NB4 (cell line): Measurements from ENCODE around the gene RASA2.

Experiments used
- DNase-seq: peaks from one replicate; pipeline ENCODE4 v3.0.0; 2010; ENCODE audit warnings: low read depth
- H3K4me3 ChIP-seq: one replicate; pipeline ENCODE4 v1.5.1; 2011; ENCODE audit warnings: mild to moderate bottlenecking, low read depth, low read length, moderate library complexity
- CTCF ChIP-seq: IDR thresholded peaks from one replicate; pipeline ENCODE4 v1.5.1; 2012; ENCODE audit warnings: low read depth, low read length
- MYC ChIP-seq: IDR thresholded peaks from 2 replicates; pipeline ENCODE4 v1.6.1; 2011; ENCODE audit warnings: low read depth, low read length
- POLR2A ChIP-seq: IDR thresholded peaks from 2 replicates; pipeline ENCODE4 v1.6.1; 2011; ENCODE audit warnings: mild to moderate bottlenecking; ENCODE audit not compliant: insufficient read length; ENCODE audit errors: extremely low read depth
- TF ChIP-seq, protein P1 (sequence below): IDR thresholded peaks from 2 replicates; pipeline ENCODE4 v1.6.1; 2011; ENCODE audit warnings: low read depth, low read length

Gene RASA2, protein sequence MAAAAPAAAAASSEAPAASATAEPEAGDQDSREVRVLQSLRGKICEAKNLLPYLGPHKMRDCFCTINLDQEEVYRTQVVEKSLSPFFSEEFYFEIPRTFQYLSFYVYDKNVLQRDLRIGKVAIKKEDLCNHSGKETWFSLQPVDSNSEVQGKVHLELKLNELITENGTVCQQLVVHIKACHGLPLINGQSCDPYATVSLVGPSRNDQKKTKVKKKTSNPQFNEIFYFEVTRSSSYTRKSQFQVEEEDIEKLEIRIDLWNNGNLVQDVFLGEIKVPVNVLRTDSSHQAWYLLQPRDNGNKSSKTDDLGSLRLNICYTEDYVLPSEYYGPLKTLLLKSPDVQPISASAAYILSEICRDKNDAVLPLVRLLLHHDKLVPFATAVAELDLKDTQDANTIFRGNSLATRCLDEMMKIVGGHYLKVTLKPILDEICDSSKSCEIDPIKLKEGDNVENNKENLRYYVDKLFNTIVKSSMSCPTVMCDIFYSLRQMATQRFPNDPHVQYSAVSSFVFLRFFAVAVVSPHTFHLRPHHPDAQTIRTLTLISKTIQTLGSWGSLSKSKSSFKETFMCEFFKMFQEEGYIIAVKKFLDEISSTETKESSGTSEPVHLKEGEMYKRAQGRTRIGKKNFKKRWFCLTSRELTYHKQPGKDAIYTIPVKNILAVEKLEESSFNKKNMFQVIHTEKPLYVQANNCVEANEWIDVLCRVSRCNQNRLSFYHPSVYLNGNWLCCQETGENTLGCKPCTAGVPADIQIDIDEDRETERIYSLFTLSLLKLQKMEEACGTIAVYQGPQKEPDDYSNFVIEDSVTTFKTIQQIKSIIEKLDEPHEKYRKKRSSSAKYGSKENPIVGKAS

GRCh38 chr3:141486746-141487520, at the start of gene RASA2:
Gene RASA2, plus strand, starts transcription at chr3:141487027. Its CDS starts 57 bp downstream, at chr3:141487084.
- peak; percentile 82 for DNase-seq
- peak within 1 kb of the TSS; percentile 83 for H3K4me3 ChIP-seq
- TF ChIP-seq POLR2A, result peak; percentile 87
- TF ChIP-seq, protein P1, sequence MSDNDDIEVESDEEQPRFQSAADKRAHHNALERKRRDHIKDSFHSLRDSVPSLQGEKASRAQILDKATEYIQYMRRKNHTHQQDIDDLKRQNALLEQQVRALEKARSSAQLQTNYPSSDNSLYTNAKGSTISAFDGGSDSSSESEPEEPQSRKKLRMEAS, result no peak

DNA sequence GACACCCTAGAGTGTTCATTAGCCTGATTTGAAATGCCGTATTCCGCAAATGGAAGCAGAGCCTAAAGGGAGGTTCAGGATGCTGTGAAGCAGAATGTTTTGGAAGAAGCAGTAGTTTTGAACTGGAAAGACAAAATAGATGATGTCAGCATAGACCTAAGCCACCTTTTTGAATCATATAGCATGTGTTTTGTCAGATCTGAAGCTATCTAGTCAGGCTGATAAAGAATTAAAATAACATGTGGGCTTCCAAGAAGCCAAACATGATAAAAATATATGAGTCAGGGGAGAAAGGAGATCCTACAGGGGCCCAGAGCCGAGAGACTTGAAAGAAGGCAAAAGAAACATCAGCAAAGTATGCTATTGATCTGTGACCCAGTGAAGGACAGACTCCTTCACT, 47.2 kb upstream of the RASA2 start:
- no peak for DNase-seq
- no peak overlapping the region for H3K4me3 ChIP-seq
- TF ChIP-seq, protein P1, result no peak
- TF ChIP-seq POLR2A, result no peak
- TF ChIP-seq CTCF, result no peak
- no peak for TF ChIP-seq MYC

DNA sequence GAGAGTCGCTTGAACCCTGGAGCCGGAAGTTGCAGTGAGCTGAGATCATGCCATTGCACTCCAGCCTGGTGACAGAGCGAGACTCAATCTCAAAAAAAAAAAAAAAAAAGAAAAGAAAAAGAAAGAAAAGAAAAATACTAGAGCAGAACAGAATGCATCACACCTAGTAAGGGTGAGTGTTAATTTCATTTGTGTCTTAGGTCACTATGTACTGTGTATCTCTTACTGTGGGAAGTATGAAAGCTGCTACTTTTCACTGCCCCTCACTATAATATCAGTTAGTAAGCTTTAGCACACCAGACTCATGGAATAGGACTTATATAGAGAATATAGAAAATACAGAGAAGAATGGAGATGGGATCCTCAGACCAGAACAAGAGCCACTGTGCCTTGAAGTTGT, 45.9 kb upstream of the RASA2 start:
- no peak for TF ChIP-seq CTCF
- TF ChIP-seq, protein P1, result no peak
- no peak for TF ChIP-seq POLR2A
- no peak for TF ChIP-seq MYC
- no peak overlapping the region for H3K4me3 ChIP-seq
- no peak for DNase-seq

- DNase-seq, result peak; percentile 79
- no peak overlapping the region for H3K4me3 ChIP-seq
- no peak for TF ChIP-seq MYC
- TF ChIP-seq, protein P1, result no peak
- peak; percentile 87 for TF ChIP-seq CTCF
Measured at GRCh38 chr3:141441381-141442364, 45.2 kb upstream of the RASA2 start.

- TF ChIP-seq MYC, result no peak
- TF ChIP-seq CTCF, result no peak
- TF ChIP-seq POLR2A, result no peak
- TF ChIP-seq, protein P1, result no peak
- DNase-seq, result no peak
- H3K4me3 ChIP-seq, result no peak overlapping the region
Measured at GRCh38 chr3:141442446-141442845, 44.4 kb upstream of the RASA2 start.
